HS-27A (cell line): ENCODE results near the gene TRIB2.

Experiments
- DNase-seq: peaks from one replicate; pipeline ENCODE4 v3.0.0-alpha.2; 2012; ENCODE audit warnings: low read depth, missing footprints

TRIB2 gene

DNA sequence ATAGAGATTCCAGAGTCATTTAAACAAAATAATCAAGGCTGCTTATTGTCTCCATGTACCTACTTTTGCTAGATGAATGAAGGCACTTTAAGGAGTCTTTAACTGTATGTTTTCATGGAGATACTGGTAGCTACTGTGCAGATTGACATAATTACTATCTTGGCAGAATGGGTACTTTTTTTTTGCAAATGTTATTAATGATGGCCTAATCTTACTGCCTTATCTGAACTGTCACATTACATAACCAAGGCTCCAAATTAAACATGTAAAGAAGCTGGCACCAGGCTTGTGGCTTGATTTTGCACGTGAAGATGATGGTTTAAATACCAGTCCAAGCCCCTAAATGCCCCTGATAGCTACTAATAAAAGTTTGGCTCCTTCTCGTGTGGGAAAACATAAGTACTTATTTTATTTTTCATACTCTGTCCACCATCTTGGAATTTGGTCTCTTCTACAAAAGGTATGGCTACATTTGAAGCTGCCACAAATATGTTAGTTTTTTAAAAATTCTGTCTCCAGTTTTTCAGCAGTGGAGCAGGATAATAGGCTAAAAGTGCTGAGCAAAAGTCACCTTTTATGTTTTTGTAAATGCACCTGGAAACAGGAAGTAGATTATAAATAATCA lies 4.1 kb downstream of the TRIB2 start:
- DNase-seq = no peak

GRCh38 chr2:12721566-12722446 lies 5.1 kb downstream of the TRIB2 start:
- no peak for DNase-seq

- no peak for DNase-seq
Measured at GRCh38 chr2:12722447-12723316, 5.9 kb downstream of the TRIB2 start.

DNA sequence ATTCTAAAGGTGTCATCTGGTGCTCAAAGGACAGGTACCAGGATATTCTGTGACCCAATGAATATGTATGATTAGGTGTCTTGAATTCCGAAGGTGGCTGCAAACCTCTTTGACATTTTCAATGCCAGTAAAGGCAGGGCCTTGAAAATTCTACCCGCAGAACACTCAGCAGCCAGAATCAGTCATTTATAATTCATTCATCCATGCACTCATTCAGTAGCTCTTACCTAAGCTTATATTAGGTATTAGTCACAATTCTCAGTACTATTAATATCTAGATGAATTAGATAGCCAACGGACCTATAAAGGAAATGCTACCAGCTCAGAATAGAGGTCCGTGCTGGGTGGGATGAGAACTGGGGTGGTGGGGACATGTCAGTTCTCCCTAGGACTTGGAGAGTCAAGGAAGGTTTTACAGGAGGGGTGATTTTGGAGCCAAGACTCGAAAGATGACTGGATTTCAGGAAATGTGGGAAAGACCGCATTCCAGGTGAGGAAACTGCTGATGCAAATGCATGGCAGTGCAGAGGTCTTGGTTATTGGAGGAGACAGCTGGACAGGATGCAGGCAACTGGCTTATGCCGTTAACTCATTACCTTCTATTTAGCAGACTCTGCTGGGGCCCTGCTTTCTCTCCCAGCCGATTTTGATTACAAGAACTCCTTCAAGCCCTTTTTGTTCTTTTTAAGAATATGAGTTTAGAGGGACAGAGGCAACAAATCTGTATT lies 7.2 kb downstream of the TRIB2 start:
- no peak for DNase-seq

- no peak for DNase-seq
Measured at GRCh38 chr2:12725233-12726187, 8.8 kb downstream of the TRIB2 start.

DNA sequence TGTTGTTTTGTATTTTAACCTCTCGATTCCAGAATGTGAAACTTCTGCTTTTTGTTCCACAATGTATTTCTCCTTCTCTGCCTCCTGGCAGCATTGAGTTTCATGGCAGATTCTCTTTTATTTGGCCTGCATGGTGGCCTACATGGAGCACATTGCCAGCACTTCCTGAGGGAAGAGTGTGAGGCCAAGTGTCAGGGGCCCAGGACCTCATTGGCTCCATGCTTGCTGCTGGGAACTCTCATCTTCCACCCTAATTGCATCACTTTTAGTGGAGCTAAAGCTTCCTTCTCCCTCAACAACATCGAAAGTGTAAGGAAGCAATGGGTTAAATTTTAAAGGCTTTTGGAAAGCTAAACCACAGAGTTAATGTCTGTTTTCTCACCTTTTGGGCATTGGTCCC lies 9.5 kb downstream of the TRIB2 start:
- no peak for DNase-seq

DNA sequence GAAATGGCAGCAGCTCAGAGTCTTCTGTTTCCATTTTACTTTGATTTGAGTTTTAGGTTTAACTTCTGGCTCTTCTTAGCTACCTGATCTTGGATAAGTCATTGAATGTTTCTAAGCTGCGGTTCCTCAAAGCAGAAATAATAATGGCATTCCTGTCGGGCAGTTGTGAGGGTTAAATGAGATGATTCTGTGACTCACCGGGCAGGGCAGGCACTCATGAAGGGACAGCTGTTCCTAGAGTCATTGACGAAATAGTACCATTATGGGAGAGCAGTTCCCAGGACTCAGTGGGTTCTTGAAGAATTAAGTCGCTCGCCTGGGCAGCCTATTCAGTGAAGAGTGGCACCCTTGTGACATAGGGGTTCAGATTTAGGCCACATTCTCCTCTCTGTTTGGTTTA lies 10.3 kb downstream of the TRIB2 start:
- DNase-seq = no peak

DNA sequence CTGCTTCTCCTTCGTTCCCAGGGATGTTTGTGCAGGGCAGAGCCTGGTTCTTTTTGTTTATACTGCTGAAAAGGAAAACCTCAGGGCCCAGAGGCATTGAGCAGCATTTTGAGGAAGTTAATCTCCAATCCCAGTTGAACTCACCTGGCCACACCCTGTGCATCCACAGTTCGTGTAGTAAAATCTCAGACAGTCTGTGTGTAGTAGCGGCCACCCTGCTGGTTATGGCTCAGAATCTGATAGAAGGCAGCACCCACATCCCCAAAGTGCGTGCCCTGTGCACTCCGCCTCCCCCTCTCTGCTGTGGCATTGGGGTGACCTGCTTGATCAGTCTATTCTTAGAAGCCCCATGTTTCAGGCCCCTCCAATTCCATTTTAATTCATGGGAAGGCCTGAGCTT lies 10.9 kb downstream of the TRIB2 start:
- no peak for DNase-seq

- no peak for DNase-seq
Measured at GRCh38 chr2:12728221-12728777, 11.6 kb downstream of the TRIB2 start.

GRCh38 chr2:12730265-12730664 lies 13.5 kb downstream of the TRIB2 start:
- no peak for DNase-seq

DNA sequence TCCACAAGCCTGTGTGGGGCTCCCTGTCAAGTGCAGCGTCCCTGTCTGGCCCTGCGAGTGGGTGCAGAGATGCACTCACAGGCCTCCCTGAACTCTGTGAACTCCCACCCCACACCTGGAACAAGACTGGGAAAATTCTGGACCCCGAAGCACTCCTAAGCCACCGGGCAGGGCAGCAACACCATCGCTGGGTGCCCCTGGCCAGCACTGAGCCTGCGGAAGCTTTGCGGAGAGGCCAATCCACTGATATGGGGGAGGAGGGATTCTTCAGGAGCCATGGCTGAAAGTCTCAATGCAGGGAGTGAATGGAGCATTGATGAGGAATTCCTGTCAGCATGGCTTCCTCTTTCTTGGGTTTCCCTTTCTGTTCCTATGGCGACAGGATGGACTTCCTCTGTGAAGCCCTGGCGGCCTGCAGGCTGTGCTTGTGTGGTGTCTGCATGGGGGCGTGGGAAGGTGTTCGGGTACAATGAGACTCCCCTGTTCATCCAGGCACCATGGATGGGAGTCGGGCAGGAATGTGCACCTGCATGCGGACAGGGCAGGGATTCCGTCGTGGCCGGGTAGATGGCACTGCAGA lies 15.1 kb downstream of the TRIB2 start:
- DNase-seq = no peak

DNA sequence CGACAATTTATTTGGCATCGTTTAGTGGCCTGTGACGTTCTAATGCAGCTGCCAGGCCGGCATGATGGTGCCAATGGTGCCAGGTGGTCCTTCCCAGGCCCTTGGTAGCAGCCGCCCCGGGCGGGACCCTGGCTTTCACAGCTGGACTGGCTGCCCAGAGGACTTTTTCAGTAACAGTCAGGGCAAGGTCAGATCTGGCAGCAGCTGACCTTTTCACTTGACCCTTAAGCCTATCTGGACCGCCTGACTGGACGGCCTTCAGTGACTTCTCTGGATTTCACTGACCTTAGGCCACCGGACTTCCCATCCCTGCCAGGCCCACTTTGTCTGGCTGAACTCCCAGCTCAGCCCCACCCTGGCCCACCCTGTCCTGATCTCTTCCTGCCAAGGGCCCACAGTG lies 15.9 kb downstream of the TRIB2 start:
- no peak for DNase-seq

GRCh38 chr2:12733846-12734245 lies 17.1 kb downstream of the TRIB2 start:
- no peak for DNase-seq

GRCh38 chr2:12734914-12735654 lies 18.3 kb downstream of the TRIB2 start:
- no peak for DNase-seq

DNA sequence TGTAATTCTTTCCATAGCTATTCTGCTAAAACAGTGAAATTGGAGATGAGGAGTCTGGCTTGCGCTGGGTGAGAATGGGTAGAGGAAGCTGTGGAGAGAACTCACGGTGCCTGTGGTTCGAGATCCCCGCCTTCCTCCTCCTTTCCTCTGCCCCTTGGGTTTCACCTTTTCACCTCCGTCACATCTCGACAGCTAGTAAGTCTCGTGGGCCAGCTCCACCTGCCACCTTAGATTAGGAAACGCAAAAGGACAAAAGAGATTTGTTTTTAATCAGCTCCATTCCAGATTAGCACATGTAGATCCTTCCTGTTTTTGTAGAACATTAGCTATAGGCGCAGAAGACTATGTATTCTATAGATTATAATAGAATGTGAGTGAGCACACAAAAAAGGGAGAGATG lies 20.6 kb downstream of the TRIB2 start:
- DNase-seq = no peak

DNA sequence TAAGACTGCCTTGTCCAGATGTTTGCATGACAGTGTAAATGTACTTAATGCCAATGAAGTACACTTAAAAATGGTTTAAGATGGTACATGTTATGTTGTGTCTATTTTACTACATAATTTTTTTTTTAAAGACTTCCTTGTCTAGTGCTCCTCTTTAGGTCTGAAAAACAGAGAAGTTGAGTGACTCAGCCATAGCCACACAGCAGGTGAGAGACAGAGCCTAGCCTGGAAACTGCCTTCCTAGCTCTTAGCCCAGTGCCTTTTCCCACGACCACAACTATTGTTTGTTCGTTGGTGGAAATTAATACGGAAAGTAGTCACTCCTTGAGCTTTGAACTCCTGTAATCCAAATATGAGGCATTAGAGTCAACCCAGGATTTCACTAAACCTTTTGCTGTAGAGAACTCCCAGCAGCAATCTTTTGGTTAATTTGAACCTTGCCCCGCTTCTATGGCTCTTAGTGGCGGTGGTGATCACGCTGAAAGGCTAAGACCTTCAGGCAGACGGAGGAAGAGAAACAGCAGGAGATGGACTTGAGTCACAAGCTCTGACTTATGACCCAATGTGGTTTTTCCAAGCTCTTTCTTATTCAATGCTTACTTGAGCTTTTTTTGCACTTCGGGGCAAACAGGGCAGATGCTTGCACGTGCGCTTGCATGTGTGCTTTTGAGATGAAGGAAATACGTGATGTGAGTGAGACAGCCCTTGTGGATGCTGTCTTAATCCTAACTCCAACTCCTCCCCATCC lies 21.2 kb downstream of the TRIB2 start:
- DNase-seq = no peak

- no peak for DNase-seq
Measured at GRCh38 chr2:12739721-12740254, 23.1 kb downstream of the TRIB2 start.

- DNase-seq = no peak
Measured at GRCh38 chr2:12741380-12741779, 24.6 kb downstream of the TRIB2 start.
